ENCODE measurements around the gene CH25H.

- TF ChIP-seq GATA2 (IDR thresholded peaks at IDR 0.05; ENCODE audit: low read depth, low read length) (no peak), GATA3 (IDR thresholded peaks at IDR 0.05; ENCODE audit: low read depth, low read length) (no peak)
These were observed 8.4 kb upstream of the CH25H start for GRCh38 chr10:89215511-89215910.

Measured in SH-SY5Y (cell line).